Measurements from ENCODE around the gene FADS3. TPM values are rescaled to one million over a fixed set of nuclear protein-coding genes. Genes with fewer than 3 reads are reported as not detected.
A peak's percentile ranks its signal among the peaks of the same experiment; 100 is the strongest.

The FADS3 gene
- total RNA-seq, 1 experiment from 2014 or later, result 22.6 TPM

DNA sequence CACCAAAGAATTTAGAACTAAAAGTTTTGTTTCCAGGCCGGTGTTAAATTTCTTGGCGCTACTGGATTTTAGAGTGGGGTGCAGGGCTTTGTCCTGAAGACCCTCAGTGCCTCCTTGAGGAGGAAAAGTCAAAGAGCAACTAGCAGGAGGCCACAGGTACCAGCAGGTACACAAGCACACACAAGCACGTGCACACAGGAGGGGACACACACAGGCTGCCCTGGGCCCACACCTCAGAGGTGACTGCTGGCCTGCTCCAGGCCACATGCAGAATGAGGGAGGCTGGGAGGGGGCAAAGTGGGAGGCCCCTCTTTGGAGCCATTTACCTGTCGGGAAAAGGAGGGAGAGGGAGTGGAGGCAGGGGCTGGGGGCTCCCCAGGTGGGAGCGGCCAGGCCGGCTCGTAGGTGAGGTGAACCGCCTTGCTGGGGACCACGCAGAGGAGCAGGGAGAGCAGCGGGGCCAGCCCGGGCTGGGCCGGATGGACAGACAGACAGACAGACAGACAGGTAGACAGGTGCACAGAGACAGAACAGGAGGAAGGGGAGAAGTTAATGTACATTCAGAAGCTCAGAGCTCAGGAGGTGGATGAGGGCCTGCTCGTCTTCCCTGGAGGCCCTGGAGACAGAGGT lies 13.8 kb upstream of the FADS3 start:
- no peak for ATAC-seq
- BruUV-seq (replicated peaks), result no TSS peak
- TF ChIP-seq, protein P1, sequence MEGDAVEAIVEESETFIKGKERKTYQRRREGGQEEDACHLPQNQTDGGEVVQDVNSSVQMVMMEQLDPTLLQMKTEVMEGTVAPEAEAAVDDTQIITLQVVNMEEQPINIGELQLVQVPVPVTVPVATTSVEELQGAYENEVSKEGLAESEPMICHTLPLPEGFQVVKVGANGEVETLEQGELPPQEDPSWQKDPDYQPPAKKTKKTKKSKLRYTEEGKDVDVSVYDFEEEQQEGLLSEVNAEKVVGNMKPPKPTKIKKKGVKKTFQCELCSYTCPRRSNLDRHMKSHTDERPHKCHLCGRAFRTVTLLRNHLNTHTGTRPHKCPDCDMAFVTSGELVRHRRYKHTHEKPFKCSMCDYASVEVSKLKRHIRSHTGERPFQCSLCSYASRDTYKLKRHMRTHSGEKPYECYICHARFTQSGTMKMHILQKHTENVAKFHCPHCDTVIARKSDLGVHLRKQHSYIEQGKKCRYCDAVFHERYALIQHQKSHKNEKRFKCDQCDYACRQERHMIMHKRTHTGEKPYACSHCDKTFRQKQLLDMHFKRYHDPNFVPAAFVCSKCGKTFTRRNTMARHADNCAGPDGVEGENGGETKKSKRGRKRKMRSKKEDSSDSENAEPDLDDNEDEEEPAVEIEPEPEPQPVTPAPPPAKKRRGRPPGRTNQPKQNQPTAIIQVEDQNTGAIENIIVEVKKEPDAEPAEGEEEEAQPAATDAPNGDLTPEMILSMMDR (IDR thresholded peaks at IDR 0.05), result no peak
- TF ChIP-seq, protein P2, sequence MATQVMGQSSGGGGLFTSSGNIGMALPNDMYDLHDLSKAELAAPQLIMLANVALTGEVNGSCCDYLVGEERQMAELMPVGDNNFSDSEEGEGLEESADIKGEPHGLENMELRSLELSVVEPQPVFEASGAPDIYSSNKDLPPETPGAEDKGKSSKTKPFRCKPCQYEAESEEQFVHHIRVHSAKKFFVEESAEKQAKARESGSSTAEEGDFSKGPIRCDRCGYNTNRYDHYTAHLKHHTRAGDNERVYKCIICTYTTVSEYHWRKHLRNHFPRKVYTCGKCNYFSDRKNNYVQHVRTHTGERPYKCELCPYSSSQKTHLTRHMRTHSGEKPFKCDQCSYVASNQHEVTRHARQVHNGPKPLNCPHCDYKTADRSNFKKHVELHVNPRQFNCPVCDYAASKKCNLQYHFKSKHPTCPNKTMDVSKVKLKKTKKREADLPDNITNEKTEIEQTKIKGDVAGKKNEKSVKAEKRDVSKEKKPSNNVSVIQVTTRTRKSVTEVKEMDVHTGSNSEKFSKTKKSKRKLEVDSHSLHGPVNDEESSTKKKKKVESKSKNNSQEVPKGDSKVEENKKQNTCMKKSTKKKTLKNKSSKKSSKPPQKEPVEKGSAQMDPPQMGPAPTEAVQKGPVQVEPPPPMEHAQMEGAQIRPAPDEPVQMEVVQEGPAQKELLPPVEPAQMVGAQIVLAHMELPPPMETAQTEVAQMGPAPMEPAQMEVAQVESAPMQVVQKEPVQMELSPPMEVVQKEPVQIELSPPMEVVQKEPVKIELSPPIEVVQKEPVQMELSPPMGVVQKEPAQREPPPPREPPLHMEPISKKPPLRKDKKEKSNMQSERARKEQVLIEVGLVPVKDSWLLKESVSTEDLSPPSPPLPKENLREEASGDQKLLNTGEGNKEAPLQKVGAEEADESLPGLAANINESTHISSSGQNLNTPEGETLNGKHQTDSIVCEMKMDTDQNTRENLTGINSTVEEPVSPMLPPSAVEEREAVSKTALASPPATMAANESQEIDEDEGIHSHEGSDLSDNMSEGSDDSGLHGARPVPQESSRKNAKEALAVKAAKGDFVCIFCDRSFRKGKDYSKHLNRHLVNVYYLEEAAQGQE (IDR thresholded peaks at IDR 0.05; ENCODE audit: insufficient read depth in 1 of 2, low read depth in 2 of 2, low read length in 1 of 2), result no peak
- TF ChIP-seq POLR2AphosphoS5 (IDR thresholded peaks at IDR 0.05; ENCODE audit: low read depth, low read length) (no peak), TCF7L2 (IDR thresholded peaks at IDR 0.05; ENCODE audit: low read depth, low read length) (no peak), SIN3A (IDR thresholded peaks at IDR 0.05; ENCODE audit: borderline replicate concordance, insufficient read depth, low read depth, low read length) (no peak)
- POLR2A ChIA-PET, result no interaction called here
- no peak for DNase-seq (ENCODE audit: low read depth, low spot score)
- intact Hi-C loops (cut with micrococcal nuclease; ENCODE audit: unreplicated experiment), result no loop called here
- CTCF ChIA-PET, result no interaction called here
- in situ Hi-C loops (cut with HindIII; ENCODE audit: low pct_unique_long_range_greater_than_20kb, low sequenced_read_pairs), result no loop called here
- Histone ChIP-seq H3K4me3 (ENCODE audit: low read depth in 2 of 2, low read length in 2 of 2) (no peak overlapping the region), H3K27me3 (ENCODE audit: control insufficient read depth, insufficient read depth, low read length) (no peaks in the 10 kb centered on the region), H3K4me1 (ENCODE audit: control insufficient read depth, insufficient read depth, low read length) (no peaks in the 10 kb centered on the region), H3K9me3 (ENCODE audit: control insufficient read depth, insufficient read depth, low read depth, low read length) (no peaks in the 10 kb centered on the region), H3K36me3 (ENCODE audit: control insufficient read depth, insufficient read depth, low read length) (no peaks in the 10 kb centered on the region), H3K27ac (ENCODE audit: low read length) (no peak overlapping the region)

DNA sequence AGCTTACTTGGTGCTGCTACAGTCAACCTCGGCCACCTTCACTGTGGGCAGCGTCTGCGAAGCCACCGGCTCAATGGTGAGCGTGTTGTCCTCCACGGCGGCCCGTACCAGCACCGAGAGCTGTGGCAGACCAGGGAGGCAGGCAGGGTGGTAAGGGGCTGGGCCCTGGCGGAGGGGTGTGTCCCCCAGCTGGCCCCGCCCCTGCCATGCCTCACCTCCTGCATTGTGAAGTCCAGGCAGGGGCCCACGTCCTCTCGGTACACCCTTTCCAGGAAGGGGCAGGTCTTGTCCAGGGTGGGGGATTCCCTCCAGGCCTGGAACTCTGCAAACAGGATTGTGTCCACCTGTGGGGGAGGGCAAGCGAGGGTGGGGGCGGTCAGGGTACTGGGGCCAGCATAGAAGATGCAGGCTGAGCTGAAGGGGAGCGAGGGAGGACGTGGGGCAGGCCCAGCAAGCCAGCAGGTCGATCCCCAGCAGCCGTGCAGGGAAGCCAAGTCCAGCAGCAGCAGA lies 13.2 kb upstream of the FADS3 start:
- Histone ChIP-seq H3K9me3 (ENCODE audit: control insufficient read depth, insufficient read depth, low read depth, low read length) (no peaks in the 10 kb centered on the region), H3K4me1 (ENCODE audit: control insufficient read depth, insufficient read depth, low read length) (no peaks in the 10 kb centered on the region), H3K27me3 (ENCODE audit: control insufficient read depth, insufficient read depth, low read length) (no peaks in the 10 kb centered on the region), H3K4me3 (ENCODE audit: low read depth in 2 of 2, low read length in 2 of 2) (no peak overlapping the region), H3K36me3 (ENCODE audit: control insufficient read depth, insufficient read depth, low read length) (no peaks in the 10 kb centered on the region), H3K27ac (ENCODE audit: low read length) (no peak overlapping the region)
- intact Hi-C loops (cut with micrococcal nuclease; ENCODE audit: unreplicated experiment), result no loop called here
- ChIA-PET CTCF (interaction anchor here (1.2 kb wide), 1 partner anchor 43 kb away, joined by 3 read pairs; no protein-coding TSS in a partner anchor), POLR2A (no interaction called here)
- DNase-seq (ENCODE audit: low read depth, low spot score) (no peak), ATAC-seq (0 out of 2 replicates have a peak, but pooled peaks have one; percentile 37)
- TF ChIP-seq POLR2AphosphoS5 (IDR thresholded peaks at IDR 0.05; ENCODE audit: low read depth, low read length), result no peak
- no peak for TF ChIP-seq SIN3A (IDR thresholded peaks at IDR 0.05; ENCODE audit: borderline replicate concordance, insufficient read depth, low read depth, low read length)
- TF ChIP-seq TCF7L2 (IDR thresholded peaks at IDR 0.05; ENCODE audit: low read depth, low read length), result no peak
- TF ChIP-seq, protein P2 (IDR thresholded peaks at IDR 0.05; ENCODE audit: insufficient read depth in 1 of 2, low read depth in 2 of 2, low read length in 1 of 2), result no peak
- TF ChIP-seq, protein P1 (IDR thresholded peaks at IDR 0.05), result no peak
- BruUV-seq (replicated peaks), result no TSS peak
- in situ Hi-C loops (cut with HindIII; ENCODE audit: low pct_unique_long_range_greater_than_20kb, low sequenced_read_pairs), result no loop called here

All from Panc1 (cell line).